ENCODE data around the gene PHACTR3. TPM values are rescaled to one million over a fixed set of nuclear protein-coding genes. Genes with fewer than 3 reads are reported as not detected.

The PHACTR3 gene
- total RNA-seq, 2 experiments from 2014 or later, result not detected

DNA sequence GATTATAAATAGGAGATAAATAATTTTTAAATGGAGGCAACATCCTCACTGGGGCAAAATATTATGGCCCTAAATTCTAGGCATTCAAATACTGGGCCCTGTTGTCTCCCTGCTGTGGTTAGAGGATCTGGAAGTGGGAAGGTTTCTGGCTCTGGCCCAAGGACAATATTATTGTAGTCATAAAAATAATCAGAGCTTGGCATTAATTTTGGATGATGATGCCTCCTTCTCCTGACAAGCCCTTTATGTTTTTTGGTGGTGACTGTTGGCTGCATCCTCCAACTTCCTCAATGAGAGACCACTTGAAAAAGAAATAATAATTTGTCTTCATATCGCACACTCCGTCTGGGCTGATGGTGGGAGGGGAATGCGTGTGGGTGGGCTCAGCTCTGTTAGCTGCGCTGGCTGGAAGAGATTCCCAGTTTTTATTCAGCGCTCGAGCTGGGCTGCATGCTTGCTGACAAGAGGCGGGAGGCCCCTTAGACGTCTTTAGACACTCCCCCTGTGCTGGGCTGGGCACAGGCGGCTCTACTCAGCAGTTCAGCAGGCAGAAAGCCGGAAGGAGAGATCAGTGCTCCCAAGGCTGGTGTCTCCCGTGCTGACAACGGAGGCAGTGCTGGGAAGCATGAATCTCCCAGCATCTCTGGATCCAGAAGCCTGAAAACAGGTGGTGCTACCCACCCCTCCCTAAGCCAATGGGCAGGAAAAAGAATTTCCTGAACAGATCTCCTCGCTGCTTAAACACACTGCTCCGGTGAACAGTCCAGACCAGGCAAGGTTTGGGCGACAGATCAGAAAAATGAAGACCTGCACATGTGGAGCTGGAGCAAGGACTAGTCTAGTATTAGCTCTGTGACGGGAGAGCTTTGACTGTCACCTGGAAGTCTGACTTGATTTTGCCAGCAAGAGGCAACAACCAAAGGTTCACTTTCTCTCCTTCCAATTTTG lies 231.4 kb downstream of the PHACTR3 start:
- ChIA-PET CTCF (interaction anchor here (2.0 kb wide), 1 partner anchor 14 kb away, joined by 8 read pairs; no protein-coding TSS in a partner anchor), POLR2A (no interaction called here)
- DNase-seq (no peak), ATAC-seq (no peak)
- Mint-ChIP-seq H3K4me3 (no peak overlapping the region), H3K27ac (no peak overlapping the region), H3K9me3 (no peaks in the 10 kb centered on the region), H3K27me3 (peaks cover 17% of the 10 kb centered on the region), H3K36me3 (ENCODE audit: low read depth) (no peaks in the 10 kb centered on the region), H3K4me1 (ENCODE audit: low read depth) (peaks cover 5% of the 10 kb centered on the region)
- TF ChIP-seq, protein P1, sequence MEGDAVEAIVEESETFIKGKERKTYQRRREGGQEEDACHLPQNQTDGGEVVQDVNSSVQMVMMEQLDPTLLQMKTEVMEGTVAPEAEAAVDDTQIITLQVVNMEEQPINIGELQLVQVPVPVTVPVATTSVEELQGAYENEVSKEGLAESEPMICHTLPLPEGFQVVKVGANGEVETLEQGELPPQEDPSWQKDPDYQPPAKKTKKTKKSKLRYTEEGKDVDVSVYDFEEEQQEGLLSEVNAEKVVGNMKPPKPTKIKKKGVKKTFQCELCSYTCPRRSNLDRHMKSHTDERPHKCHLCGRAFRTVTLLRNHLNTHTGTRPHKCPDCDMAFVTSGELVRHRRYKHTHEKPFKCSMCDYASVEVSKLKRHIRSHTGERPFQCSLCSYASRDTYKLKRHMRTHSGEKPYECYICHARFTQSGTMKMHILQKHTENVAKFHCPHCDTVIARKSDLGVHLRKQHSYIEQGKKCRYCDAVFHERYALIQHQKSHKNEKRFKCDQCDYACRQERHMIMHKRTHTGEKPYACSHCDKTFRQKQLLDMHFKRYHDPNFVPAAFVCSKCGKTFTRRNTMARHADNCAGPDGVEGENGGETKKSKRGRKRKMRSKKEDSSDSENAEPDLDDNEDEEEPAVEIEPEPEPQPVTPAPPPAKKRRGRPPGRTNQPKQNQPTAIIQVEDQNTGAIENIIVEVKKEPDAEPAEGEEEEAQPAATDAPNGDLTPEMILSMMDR (IDR thresholded peaks at IDR 0.05), result no peak
- intact Hi-C loops (cut with micrococcal nuclease), result no loop called here

DNA sequence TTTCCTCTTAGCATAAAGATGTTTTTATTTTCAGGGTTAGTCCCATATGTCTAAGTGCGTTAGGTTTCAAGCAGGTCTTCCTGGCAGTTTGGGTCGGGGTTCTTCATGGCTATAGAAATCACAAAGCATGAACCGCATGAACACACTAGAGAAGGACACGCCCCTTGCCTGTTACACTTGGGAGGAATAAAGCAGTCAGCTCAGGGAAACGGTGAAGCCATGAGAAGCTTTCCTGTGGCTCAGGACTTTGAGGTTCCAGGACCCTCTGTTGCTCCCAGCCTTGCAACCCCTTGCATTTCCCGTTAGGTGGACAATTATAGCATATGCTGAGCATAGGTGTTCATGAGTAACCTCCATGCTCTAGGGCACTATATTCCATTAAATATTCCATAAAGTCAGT lies 232.4 kb downstream of the PHACTR3 start:
- ChIA-PET CTCF (interaction anchor here (1.6 to 2.0 kb wide), 2 partner anchors 13 kb away, joined by 6 to 8 read pairs; no protein-coding TSS in a partner anchor), POLR2A (no interaction called here)
- Mint-ChIP-seq H3K36me3 (ENCODE audit: low read depth) (no peaks in the 10 kb centered on the region), H3K9me3 (no peaks in the 10 kb centered on the region), H3K4me1 (ENCODE audit: low read depth) (peaks cover 5% of the 10 kb centered on the region), H3K4me3 (no peak overlapping the region), H3K27me3 (peaks cover 17% of the 10 kb centered on the region), H3K27ac (no peak overlapping the region)
- DNase-seq, result no peak
- intact Hi-C loops (cut with micrococcal nuclease), result no loop called here
- TF ChIP-seq, protein P1 (IDR thresholded peaks at IDR 0.05), result no peak
- no peak for ATAC-seq

DNA sequence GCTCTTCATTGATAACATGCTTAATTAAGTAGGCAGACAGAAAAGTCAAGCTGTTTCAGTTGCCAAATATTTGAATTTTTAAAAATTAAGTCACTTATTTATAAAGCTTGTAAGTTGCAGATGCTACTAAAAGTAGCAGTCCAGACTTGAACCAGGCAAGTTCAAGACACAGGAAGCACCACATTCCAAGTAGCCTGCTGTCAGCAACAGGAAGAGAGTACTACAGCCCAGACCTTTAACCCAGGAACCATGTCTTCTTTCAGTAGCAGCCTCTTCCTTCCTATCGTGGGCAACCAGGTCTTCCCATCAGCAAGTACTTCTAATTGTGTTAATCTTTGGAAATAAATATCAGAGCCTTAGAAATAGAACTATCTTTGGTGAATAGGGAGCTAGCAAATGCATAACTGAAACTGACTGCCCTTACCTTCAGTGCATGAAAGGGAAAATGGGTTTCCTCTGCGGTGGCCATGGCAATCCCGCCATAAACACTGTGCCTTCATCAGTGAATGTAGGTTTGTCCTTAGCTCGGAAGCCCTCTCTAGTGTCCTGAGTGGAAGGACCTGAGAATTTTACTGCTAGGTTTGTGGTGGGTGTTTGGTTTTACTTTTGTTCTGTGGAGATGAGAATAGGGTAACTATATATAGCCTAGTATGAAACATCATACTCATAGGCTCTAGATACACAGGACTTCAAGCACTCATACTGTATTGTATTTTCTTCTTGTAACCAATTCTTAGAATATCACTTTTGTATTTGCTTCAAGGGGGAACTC lies 233.5 kb downstream of the PHACTR3 start:
- POLR2A ChIA-PET, result no interaction called here
- H3K36me3 Mint-ChIP-seq (ENCODE audit: low read depth), result no peaks in the 10 kb centered on the region
- peaks cover 20% of the 10 kb centered on the region for H3K27me3 Mint-ChIP-seq
- H3K4me1 Mint-ChIP-seq (ENCODE audit: low read depth), result peaks cover 5% of the 10 kb centered on the region
- TF ChIP-seq, protein P1 (IDR thresholded peaks at IDR 0.05), result no peak
- CTCF ChIA-PET, result interaction anchor here (1.1 to 1.6 kb wide), 2 partner anchors 10 to 12 kb away, joined by 3 to 6 read pairs; no protein-coding TSS in a partner anchor
- ATAC-seq, result no peak
- H3K4me3 Mint-ChIP-seq, result no peak overlapping the region
- no peak for DNase-seq
- no peak overlapping the region for H3K27ac Mint-ChIP-seq
- intact Hi-C loops (cut with micrococcal nuclease), result no loop called here
- no peaks in the 10 kb centered on the region for H3K9me3 Mint-ChIP-seq

GRCh38 chr20:59839400-59839799 lies 235.1 kb downstream of the PHACTR3 start:
- TF ChIP-seq, protein P1 (IDR thresholded peaks at IDR 0.05), result no peak
- Mint-ChIP-seq H3K27me3 (peaks cover 23% of the 10 kb centered on the region), H3K36me3 (ENCODE audit: low read depth) (no peaks in the 10 kb centered on the region), H3K9me3 (no peaks in the 10 kb centered on the region), H3K4me1 (ENCODE audit: low read depth) (peaks cover 5% of the 10 kb centered on the region), H3K4me3 (no peak overlapping the region), H3K27ac (no peak overlapping the region)
- CTCF ChIA-PET, result interaction anchor here (1.2 to 4.1 kb wide), 2 partner anchors 11 to 56 kb away, joined by 3 to 29 read pairs; no protein-coding TSS in a partner anchor
- intact Hi-C loops (cut with micrococcal nuclease), result no loop called here
- POLR2A ChIA-PET, result no interaction called here
- DNase-seq (no peak), ATAC-seq (no peak)

Measured in activated CD8-positive, alpha-beta T cell treated with anti-CD3 and anti-CD28 coated beads for 36 hours (primary cell).